Neutrophil (primary cell): Measurements from ENCODE around the gene COL26A1.

ENCODE experiments used
- H3K27ac ChIP-seq: fragments of 200-600 bp; sonication (generic); 2 replicates; pipeline ENCODE4 v1.5.1; 2016; ENCODE audit warnings: mild to moderate bottlenecking, moderate library complexity
- H3K27me3 ChIP-seq: fragments of 200-600 bp; sonication (generic); 2 replicates; pipeline ENCODE4 v1.6.0; 2016; ENCODE audit warnings: mild to moderate bottlenecking
- H3K36me3 ChIP-seq: fragments of 200-600 bp; sonication (generic); 2 replicates; pipeline ENCODE4 v1.5.1; 2017
- H3K4me1 ChIP-seq, 2 experiments: fragments of 200-600 bp in 1 of 2; sonication (generic) in 1 of 2; 1 replicate in 1 of 2; 2 replicates in 1 of 2; pipeline versions ENCODE4 v1.5.1 to v1.6.1; 2013 to 2016; ENCODE audit warnings: low read depth in 1 of 2, low read length in 1 of 2, mild to moderate bottlenecking in 1 of 2, moderate library complexity in 1 of 2; ENCODE audit not compliant: control insufficient read depth in 1 of 2, insufficient read depth in 1 of 2
- H3K4me3 ChIP-seq, 2 experiments: fragments of 200-600 bp in 1 of 2; sonication (generic) in 1 of 2; 1 replicate in 1 of 2; 2 replicates in 1 of 2; pipeline ENCODE4 v1.5.1; 2013 to 2016; ENCODE audit warnings: low read depth in 1 of 2, low read length in 1 of 2, mild to moderate bottlenecking in 1 of 2, moderate library complexity in 1 of 2
- H3K9me3 ChIP-seq: fragments of 200-600 bp; sonication (generic); 2 replicates; pipeline ENCODE4 v1.5.1; 2016
- CTCF ChIP-seq: fragments of 200-600 bp; sonication (generic); IDR thresholded peaks from 2 replicates; pipeline ENCODE4 v1.5.1; 2016; ENCODE audit warnings: antibody characterized with exemption

COL26A1 gene

GRCh38 chr7:101576998-101577397 lies 214.3 kb downstream of the COL26A1 start:
- no peak for TF ChIP-seq CTCF
- H3K27ac ChIP-seq: no peak overlapping the region
- H3K4me1 ChIP-seq: peaks cover 14 to 17% of the 10 kb centered on the region in 2 experiments
- H3K36me3 ChIP-seq: no peaks in the 10 kb centered on the region
- no peaks in the 10 kb centered on the region for H3K9me3 ChIP-seq
- H3K27me3 ChIP-seq: no peaks in the 10 kb centered on the region
- H3K4me3 ChIP-seq: no peak overlapping the region

DNA sequence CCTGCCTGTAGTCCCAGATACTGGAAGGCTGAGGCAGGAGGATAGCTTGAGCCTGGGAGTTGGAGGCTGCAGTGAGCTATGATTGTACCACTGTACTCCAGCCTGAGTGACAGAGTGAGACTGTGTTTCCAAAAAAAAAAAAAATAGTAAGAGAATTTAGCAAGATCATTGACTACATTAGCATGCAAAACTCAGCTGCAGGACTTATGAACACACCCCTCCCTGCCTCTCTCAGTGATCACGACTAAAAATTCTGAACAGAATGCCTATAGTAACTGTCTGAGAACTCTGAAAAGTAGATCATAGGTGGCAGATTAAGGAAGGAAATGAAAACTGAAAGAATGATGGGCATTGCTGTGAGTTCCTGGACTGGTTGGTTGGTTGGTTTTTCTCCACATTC lies 215.9 kb downstream of the COL26A1 start:
- H3K27me3 ChIP-seq: no peaks in the 10 kb centered on the region
- H3K4me1 ChIP-seq: peaks cover 14 to 17% of the 10 kb centered on the region in 2 experiments
- no peaks in the 10 kb centered on the region for H3K9me3 ChIP-seq
- H3K4me3 ChIP-seq: no peak overlapping the region
- TF ChIP-seq CTCF: no peak
- no peak overlapping the region for H3K27ac ChIP-seq
- H3K36me3 ChIP-seq: no peaks in the 10 kb centered on the region

DNA sequence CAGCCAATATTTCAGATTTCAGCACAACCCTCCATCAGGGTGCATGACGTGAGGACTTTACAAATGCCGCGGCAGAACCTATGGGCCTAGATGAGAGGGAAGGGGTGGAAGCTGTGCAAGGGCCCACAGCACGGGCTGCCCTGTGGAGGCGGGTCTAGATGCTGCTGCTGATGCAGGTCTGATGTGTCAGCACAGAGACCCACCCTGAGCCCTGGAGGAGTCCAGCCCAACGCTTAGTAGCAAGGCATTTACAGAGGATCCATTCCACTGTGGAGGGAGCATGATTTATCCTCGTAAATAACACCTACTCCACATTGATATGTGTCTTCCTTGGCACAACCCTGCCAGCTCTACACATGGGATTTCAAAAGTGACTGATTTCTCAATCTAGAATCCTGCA lies 217.9 kb downstream of the COL26A1 start:
- no peak for TF ChIP-seq CTCF
- Histone ChIP-seq H3K9me3 (no peaks in the 10 kb centered on the region), H3K27me3 (no peaks in the 10 kb centered on the region), H3K4me1 (peaks cover 6% of the 10 kb centered on the region in 2 experiments), H3K4me3 (no peak overlapping the region), H3K27ac (no peak overlapping the region), H3K36me3 (no peaks in the 10 kb centered on the region)

GRCh38 chr7:101581891-101582290 lies 219.2 kb downstream of the COL26A1 start:
- H3K27ac ChIP-seq: no peak overlapping the region
- H3K27me3 ChIP-seq: no peaks in the 10 kb centered on the region
- TF ChIP-seq CTCF: no peak
- H3K9me3 ChIP-seq: no peaks in the 10 kb centered on the region
- no peak overlapping the region for H3K4me3 ChIP-seq
- H3K36me3 ChIP-seq: no peaks in the 10 kb centered on the region
- no peaks in the 10 kb centered on the region for H3K4me1 ChIP-seq

DNA sequence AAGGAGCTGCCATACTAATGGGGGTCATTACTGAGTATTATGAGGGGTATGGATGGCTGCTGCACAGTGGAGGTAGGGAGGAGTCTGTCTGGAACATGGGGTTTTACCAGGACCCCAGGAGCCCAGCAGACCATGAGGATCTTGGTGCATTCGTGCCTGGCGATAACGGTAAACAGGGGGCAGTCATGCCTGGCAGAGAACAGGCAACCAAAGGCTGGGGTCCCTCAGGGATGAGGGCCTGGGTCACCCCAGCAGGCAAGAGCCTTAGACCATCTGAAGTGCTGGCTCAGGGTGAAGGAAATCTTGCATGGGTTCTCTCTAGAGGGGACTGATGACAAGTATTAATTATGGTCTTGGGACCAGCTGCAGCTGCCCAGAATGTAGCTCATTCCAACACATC lies 220.3 kb downstream of the COL26A1 start:
- no peaks in the 10 kb centered on the region for H3K36me3 ChIP-seq
- no peaks in the 10 kb centered on the region for H3K4me1 ChIP-seq
- no peak overlapping the region for H3K27ac ChIP-seq
- no peaks in the 10 kb centered on the region for H3K27me3 ChIP-seq
- no peak for TF ChIP-seq CTCF
- no peaks in the 10 kb centered on the region for H3K9me3 ChIP-seq
- H3K4me3 ChIP-seq: no peak overlapping the region
